HepG2 (cell line): ENCODE data around the gene MFNG. TPM values are rescaled to one million over a fixed set of nuclear protein-coding genes. Genes with fewer than 3 reads are reported as not detected.

Source experiments
- AGO2 ChIP-seq: fragments of 200-400 bp; formaldehyde crosslinking; optimal IDR thresholded peaks from 2 replicates; pipeline ENCODE3; 2017; ENCODE audit warnings: mild to moderate bottlenecking, low read depth, low read length, moderate library complexity
- BCL6 ChIP-seq: IDR thresholded peaks from 2 replicates; pipeline ENCODE4 v1.6.1; 2016; ENCODE audit warnings: missing genetic modification reagents, missing compliant biosample characterization
- DRAP1 ChIP-seq: IDR thresholded peaks from 2 replicates; pipeline ENCODE4 v1.6.1; 2016; ENCODE audit warnings: missing genetic modification reagents, missing compliant biosample characterization
- ESRRA ChIP-seq: sonication (generic); formaldehyde crosslinking; IDR thresholded peaks from 2 replicates; pipeline ENCODE4 v1.5.1; 2020; ENCODE audit warnings: mild to moderate bottlenecking, low read depth, missing genetic modification reagents
- HNRNPL ChIP-seq: fragments of 200-400 bp; formaldehyde crosslinking; IDR thresholded peaks from 2 replicates; pipeline ENCODE4 v1.6.1; 2017; ENCODE audit warnings: mild to moderate bottlenecking, low read depth, low read length
- SAP130 ChIP-seq: IDR thresholded peaks from 2 replicates; pipeline ENCODE4 v1.6.1; 2016; ENCODE audit warnings: low read depth
- TIGD3 ChIP-seq: sonication (generic); formaldehyde crosslinking; IDR thresholded peaks from 2 replicates; pipeline ENCODE4 v1.5.1; 2020; ENCODE audit warnings: mild to moderate bottlenecking, missing genetic modification reagents, borderline replicate concordance
- WIZ ChIP-seq: sonication (generic); formaldehyde crosslinking; IDR thresholded peaks from 2 replicates; pipeline ENCODE4 v1.5.1; 2020; ENCODE audit warnings: mild to moderate bottlenecking, missing genetic modification reagents
- ZNF280B ChIP-seq: sonication (generic); formaldehyde crosslinking; IDR thresholded peaks from 2 replicates; pipeline ENCODE4 v1.5.0; 2020; ENCODE audit warnings: missing genetic modification reagents, mild to moderate bottlenecking, borderline replicate concordance
- ZNF768 ChIP-seq: sonication (generic); formaldehyde crosslinking; IDR thresholded peaks from 2 replicates; pipeline ENCODE4 v1.4.0; 2020; ENCODE audit warnings: missing genetic modification reagents
- polyA plus RNA-seq, 8 experiments: library from polyadenylated mRNA; depleted of rRNA in 3 of 8; stranded (reverse) in 7 of 8; unstranded in 1 of 8; fragments of >200 nt; fragmentation: Illumina TruSeq in 4 of 8; extraction: Trizol in 4 of 8; gene quantifications; 2 replicates each; pipeline versions ENCODE4 v1.2.1 to v1.2.3, GENCODE V29; 2011 to 2016; ENCODE audit warnings: low read depth in 4 of 8, missing spikeins in 1 of 8, mixed read lengths in 1 of 8; ENCODE audit not compliant: insufficient read depth in 1 of 8
- total RNA-seq, 5 experiments: library from RNA; depleted of rRNA; stranded (reverse); fragments of >200 nt; fragmentation: Illumina TruSeq; extraction: Trizol; gene quantifications; 2 replicates each; pipeline ENCODE4 v1.2.3, GENCODE V29; 2016; ENCODE audit warnings: low read depth in 1 of 5

Gene MFNG
- total and polyA plus RNA-seq, 2 of the 13 experiments (the other 11 are each of a cell fraction or from before 2014, with no cell fraction given), result 1.0 to 11.7 TPM

- TF ChIP-seq ZNF280B (0 out of 2 replicates have a peak, but pooled peaks have one; percentile 51), BCL6 (CRISPR knock-in tag) (no peak), TIGD3 (no peak), ZNF768 (CRISPR knock-in tag) (peak; percentile 38; the same call in 1 of the 2 replicates), DRAP1 (CRISPR knock-in tag) (no peak), HNRNPL (0 out of 2 replicates have a peak, but pooled peaks have one; percentile 27), WIZ (CRISPR knock-in tag) (no peak), ESRRA (CRISPR knock-in tag) (peak; percentile 64; the same call in 1 of the 2 replicates), SAP130 (CRISPR knock-in tag) (0 out of 2 replicates have a peak, but pooled peaks have one; percentile 26), AGO2 (peak; percentile 83)
- TF ChIP-seq, all 625 proteins: peak for 12
Observed at GRCh38 chr22:37514526-37515051, 28.4 kb upstream of the MFNG start (continued).
